GM21717 (cell line): ENCODE measurements around the gene KCNJ15.

Experiments used
- ATAC-seq: cut with Tn5 transposase; IDR thresholded peaks from one replicate; pipeline ENCODE4 v1.9.1; 2021; ENCODE audit warnings: mild to moderate bottlenecking, moderate library complexity; ENCODE audit not compliant: unreplicated experiment

Gene KCNJ15

DNA sequence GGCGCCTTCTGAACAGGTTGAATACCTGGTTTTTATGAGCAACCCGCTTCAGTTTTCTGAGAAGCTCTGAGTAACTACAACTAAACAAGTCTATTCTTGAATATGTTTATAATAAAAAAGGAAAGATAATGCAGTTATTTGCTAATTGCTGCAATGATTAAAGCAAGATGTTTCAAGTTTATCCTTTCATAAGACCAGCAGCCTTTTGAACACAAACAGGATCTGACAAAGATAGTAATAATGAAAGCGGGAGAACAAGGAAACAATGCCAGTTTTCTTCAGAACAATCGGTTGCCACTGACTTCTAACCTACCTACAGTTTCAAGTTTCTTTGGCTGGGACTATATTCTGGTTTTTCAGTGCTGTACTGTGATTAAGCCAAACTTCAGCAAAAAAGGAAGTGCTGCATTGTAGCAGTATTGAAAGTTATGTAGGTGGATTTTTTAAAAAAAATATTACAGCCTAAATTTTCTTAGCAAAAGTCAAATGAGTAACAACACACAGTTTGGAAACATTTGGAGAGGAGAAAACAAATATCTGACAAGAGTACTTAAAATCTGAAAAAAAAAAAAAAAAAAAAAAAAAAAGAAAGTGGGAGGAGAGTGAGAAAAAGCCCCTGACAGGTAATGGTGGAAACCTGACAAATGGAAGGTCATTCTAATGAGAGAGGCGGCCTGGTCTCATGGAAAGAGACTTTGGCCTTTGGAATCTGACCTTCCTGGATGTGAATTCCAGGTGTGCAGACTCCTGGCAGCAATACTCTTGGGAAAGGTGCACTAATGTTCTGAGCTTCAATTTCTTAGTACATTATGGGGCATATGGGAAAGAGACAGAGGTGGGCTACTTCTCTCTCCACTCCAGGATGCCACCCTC, 11.4 kb downstream of the KCNJ15 start:
- ATAC-seq: no peak

DNA sequence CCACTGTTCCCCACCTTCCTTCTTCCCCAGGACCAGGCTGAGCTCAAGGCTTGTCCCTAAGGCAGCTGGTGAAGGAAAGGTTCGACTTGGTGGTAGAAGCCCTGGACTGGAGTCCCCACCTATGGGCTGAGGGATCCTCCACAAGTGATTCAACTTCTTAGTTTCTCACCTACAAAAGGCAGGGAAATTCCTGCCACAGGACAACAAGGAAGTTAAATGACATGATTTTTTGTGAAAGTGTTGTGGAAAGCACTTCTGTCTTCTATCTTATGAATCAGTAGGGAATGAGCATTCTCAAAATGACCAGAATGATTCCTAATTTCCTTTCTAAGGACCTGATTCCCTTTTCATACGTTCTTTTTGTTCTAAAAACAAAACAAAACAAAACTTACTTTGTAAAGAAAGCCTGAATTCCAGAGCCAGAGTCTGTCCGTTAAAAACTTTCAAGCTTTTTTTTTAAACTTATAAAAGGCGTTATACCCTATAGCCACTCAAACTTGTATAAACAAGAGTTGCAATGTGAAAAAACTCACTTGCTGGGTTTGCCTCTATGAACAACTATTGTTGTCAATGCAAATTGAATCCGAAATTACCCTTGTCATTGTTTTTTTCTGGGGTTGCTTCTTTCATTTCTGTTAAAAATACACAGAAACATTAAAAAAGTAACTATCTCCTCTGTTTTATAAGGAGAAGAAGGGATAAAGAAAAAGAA, 12.2 kb downstream of the KCNJ15 start:
- ATAC-seq: no peak

DNA sequence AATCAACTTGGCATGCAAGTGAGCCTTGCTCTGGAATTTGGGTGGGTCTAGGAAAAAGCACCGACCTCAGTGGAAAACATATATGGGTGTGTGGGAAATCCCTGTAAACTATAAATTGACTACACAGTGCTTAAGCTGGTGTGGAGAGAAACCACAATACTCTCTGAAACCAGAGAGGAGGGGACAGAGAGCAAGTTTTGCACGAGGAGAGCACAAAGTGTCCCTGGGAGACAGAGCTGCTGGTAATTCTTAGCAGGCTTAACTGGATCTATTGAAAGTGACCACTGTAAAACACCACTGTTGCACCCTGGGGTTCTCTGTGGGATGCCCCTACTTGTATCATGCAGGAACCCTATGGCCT, 12.8 kb downstream of the KCNJ15 start:
- peak; percentile 65 for ATAC-seq

DNA sequence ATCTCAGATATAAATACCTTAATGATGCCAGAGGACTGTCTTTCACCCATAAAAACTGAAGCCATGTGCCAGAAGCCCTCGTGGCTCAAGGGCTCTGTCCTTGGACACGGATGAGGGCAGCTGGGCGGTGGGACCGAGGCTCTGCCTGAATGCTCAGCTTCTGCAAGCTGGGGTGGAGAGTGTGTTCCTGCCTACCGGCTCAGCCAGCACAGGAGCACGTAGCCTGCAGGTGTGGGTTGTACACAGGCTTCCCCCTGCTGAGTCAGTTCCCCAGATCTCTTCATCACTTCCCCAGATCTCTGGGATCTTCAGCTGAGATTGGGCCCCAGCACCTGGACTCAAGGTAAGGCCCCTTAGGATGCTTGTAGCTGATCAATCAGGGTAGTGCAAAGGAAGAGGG, 15.4 kb downstream of the KCNJ15 start:
- ATAC-seq: no peak

DNA sequence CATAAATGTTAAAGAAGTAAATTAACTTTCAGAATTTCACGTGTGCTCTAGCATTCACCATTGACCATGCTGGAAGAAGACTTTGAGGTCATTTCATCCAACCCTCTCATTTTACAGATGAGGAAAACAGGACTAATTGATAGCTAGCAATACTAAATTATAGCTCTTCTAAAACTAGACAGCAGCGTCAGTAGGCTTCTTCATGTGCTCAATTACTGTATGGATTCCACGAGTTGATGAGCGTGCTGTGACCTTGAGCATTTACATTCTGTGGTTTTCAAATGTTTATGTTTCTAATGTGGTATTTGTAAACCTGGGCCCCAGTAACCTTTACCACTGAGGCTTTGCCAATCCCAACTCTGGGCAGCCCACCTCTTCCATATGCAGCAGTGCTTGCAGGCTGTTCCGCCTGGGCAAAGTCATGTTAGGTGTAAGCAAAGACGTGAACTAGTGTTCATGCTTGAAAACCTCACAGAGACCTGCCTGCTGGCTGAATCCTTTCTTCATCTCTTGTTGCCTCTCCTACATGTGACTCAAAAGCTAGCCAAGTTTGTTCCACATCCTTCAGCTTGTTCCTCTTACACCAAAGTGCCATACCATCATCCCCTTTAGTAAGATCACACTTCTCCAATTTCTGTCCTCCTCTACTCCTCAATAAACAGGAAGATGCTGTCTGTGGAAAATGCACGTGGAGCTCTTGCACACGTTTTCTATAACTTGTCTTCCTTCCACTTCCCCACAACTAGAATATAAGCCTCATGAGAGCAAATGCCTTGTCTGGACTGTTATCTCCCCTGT, 17.2 kb downstream of the KCNJ15 start:
- ATAC-seq: no peak

DNA sequence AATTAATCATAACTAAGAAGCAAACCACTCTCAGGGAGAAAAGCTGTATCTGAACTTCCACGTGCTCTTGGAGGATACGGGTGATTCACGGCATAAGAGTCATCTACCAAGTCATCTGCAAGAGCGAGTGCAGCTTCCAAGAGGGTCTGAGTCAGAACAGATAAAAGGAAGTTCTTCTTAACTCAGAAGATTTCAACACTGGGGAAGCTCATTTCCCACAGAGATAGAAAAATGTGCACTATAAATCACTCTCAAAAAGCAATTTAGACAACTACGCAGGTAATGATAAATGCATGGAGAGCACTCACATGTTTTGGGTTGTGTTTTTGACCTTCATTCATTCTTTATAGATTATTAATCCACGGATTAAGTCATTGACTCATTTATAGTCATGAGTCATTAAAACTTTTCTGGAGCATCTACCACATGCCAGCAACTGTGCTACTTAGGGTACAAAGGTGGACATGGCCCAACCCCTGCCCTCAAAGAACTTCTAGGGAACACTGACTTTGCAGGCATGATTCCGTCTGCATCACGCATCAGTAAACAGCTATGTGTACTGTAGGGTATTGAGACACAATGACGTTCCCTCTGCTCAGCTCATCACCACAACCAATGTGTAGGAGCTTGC, 20.8 kb downstream of the KCNJ15 start:
- ATAC-seq: no peak

DNA sequence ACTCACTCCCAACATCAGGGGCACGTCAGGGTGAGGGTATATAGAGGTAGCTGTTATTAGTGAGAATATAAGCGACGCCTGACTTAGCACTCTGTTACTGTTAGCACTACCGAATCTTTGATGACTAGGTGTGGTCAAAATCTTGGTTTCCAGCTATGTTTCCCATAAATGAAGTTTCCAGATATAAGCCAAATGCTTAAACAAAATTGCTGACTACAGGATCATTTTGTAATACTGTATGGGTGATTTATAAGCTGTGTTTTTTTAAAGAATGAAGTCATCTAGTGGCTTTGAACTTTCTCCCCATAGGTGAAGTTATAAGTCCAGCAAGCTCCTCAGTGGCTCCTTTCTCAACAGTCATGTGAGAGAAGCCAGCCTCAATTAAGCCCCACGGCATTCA, 23.7 kb downstream of the KCNJ15 start:
- ATAC-seq: no peak

DNA sequence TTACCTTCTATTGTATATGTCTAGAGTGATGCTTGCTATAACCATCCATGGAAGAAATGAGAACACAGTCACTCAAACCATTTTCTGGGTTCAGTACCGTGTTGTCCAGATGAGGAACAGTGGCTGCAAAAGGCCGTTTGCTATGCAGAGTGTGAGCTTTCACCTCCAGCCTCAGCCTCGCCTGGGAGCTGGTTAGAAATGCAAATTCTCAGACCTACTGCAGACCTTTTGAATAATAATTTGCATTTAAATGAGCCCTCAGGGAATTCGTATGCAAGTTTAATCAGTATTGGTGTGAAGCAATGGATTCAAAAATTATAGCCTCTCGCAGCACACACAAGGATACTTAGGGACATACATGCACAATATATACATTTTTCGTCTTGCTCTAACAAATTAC, 24.1 kb downstream of the KCNJ15 start:
- no peak for ATAC-seq

DNA sequence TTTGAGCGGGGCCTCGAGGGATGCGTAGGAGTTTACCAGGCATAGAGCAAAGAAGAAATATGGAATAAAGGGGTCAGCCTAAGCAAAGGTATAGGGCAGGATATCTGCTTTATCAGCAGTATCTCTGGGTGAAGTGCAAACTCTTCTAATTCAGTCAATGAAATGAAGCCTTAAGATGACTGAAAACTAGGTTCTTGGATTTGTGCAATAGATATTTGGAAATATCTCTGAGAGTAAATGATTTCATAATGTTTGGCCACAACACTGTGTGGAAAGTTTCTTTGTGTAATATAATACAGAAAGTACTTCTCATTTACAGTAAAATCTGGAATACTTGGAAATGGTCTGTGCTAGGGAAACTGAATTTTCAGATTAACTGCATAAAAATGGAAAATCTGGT, 26.1 kb downstream of the KCNJ15 start:
- ATAC-seq: no peak

DNA sequence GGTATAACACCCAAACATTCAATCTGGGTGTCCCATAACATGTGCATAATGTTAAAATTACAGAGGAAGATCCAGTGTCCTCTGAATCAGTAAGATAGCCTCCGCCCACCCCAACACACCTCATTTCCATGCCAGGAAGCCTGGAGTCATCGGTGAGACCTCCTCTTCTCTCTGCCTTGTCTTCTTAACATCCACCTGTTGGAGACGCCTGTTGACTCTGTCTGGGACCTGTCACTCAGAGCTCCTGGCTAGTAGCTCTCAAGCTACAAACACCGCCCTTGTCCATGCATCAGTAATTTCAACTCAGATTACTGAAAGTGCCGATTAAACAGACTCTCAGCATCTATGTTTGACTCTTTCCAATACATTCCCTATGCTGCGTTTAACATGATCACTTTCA, 27.4 kb downstream of the KCNJ15 start:
- ATAC-seq: no peak

DNA sequence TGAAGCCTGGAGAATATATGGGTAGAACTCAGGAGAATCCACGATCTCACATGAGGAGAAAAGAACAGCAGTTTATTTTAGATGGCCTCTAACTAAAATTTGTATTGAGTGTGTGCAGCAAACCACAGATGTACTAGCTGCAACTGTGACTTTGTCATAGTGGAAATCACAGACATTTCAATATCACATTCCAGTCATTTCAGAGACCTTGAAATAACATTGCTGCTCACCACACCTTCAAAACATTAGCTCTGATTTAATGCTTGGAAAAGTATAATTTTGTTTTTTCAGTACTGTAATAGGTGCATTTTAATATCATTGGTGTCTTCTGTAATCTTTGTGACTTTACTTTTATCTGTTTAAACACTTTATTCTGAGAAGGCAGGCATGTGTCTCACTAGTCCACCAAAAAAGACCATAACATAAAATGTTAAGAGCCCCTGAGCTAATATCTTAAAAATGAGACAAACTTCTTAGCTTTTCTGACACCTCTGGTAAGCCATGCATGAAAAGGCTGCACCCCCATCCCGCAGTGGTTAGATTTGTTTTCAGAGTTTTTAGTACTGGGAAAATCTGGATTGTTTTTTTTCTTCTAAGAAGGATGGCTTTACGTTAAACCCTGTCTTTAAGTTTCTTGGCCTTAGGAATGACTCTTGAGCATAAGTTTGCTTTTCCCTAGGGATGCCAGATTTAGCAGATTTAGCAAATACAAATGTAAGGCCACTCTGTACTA, 30.1 kb downstream of the KCNJ15 start:
- no peak for ATAC-seq

DNA sequence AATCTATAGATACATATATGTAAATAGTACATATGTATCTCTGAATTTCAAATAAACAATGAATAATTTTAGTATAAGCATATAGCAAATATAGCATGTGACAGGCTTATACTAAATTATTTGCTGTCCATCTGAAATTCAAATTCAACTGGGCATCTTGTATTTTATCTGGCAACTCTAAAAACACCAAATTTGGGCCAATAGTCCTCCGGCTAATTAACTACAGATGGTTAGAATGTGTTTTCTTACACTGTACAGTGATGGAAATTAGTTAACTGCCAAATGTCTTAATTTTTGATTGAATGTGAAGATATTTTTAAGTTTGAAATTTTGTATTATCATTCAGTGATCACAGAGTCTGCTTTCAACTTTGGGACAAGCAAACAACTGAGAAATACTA, 30.7 kb downstream of the KCNJ15 start:
- ATAC-seq: no peak

DNA sequence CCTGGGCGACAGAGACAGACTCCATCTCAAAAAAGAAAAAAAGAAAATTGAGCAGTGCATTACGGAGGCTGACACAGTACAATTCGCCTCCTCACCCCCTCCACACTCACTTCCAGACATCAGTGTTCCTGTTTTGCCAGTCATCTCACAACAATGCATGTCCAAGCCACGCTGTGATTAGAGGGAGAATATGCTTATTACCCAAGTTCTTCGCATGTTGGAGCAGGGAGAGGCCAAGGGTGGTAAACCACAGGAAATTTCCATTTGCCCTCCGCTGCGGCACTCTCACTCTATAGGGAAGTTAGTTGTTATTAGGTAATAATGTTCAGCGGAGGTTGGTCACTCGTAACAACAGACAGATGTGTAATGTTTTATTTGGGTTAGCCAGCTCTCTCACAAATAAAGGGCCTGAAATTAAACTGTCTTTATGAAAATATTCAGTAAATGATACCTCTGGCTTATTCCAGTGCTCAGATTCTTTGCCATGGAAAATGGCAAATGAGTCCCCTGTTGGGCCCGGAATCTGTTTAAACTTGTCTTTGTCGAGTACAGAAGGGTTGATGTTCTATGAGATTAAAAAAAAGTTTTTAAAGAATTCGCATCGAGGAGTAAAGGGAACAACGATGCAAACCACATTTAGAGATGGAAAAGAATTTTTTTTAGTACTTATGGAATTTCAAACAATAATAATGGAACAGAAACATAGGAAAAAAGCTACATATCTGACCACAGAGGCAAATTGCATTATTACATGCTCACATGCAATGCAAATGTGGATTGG, 33.1 kb downstream of the KCNJ15 start:
- ATAC-seq: no peak

DNA sequence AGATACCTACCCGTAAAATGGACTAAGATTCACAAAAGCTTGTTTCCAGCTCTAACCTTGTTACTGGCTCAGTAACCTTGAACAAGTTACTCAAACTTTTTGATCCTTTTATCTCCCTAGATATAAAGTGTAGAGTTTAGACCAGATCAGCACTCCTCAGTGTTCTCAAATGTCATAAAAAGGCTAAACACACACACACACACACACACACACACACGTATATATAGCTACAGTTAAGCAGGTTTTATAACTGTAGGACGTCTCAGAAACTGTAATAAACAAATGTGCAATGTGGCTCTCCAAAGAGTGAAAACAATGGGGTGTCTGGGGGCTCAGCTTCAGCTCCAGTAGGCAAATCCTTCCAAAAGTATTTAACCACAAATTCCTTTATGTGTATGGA, 34.0 kb downstream of the KCNJ15 start:
- ATAC-seq: no peak

DNA sequence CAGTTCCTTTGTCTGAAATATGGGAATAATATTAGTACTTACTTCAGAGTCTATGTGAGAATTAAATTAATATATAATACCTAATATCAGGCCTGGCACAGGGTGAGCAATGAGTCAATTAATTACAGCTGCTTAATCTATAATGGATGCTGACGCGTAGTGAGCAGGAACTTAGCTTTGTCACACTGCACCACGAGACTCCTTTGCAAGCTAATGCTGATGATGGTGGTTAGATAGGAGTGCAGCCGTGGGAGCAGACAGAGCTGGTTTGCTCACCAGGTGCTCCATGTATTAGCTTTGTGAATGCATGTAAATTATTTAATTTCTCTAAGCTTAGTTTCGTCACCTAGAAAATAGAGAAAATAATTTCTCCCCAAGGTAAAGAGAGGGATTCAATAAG, 35.1 kb downstream of the KCNJ15 start:
- no peak for ATAC-seq

DNA sequence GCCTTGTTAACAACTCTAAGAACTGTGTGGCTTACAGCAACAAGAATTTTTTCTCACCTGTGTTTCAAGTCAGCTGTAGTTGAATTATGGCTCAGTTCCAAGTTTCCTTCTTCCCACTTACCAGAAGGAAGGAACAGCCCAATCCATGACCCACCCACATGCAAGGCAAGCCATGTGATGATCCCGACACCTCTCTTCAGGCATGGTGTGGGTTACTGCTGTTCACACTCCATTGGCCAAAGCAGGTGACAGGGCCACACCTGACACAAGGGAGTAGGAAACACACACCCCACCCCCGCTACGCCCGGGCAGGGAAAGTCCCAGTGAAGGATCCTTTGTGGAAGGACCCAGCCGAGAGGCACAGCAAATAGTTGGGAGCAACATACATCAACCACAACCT, 36.3 kb downstream of the KCNJ15 start:
- no peak for ATAC-seq

DNA sequence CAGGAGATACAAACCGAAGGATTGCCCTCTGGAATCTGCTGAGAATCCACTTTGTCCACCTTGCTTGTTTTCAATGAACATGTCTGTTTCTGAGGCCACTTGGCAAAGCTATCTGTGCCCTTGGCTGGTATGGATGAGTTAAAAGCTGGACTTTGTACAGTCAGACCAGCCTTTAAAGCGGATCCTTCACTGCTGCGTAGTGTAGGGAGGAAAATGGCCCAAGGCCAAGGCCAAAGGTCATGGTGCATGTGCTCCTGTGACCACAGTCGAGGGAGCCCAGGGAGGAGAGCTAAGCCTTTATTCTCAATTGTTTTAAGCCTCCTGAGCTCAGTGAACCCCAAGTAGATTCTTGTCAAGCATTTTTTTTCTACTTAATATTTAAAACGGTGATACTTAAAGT, 37.0 kb downstream of the KCNJ15 start:
- no peak for ATAC-seq

DNA sequence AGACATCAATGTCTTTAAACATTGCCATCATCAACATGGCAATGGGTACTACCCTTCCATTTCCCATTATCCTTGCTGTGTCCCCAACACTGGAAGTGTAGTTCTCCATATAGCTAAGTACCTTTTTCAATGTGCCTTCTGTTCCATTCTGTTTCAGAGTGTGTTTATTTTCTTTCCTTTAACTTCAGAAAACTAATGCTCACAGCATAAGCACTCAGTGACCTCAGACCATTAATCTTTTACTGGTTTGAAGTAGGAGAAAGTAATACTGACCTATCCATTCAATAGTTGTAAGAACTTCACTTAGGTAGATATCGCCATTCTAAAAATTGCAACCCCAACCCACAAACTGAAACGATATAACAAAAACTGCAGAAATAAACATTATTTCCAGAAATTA, 37.8 kb downstream of the KCNJ15 start:
- no peak for ATAC-seq

DNA sequence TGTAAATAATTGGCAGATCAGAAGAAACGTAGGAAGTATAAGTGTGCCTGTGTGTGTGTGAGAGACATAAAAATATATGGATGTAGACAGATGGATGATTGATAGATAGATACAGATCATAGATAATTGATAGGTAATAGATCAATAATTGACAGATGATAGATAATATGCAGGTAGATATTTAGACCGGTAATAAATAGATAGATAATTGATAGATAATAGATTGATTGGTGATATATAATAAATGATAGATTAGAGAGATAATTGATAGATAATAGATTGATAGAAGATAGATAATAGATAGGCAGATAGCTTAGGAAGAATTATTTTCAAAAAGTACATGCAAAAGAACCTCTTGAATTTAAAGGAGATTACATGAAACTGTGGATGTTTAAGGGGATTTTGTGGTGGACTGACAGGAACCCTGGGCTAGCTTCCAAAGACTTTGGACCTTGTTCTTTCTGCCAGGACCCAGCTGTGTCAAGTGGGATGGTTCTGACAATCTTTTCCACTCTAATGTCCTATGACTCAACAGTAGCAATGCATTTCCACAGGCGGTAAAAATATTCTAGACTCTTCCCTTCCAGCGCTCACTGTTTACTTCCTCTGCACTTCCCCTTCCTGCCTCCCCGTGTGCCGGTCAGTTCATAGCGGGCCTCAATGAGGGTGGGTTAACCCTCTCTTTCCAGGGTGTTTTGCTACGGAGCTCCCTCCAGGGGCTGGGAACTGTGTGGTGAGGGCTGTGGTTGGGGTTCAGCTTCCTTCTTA, 39.4 kb downstream of the KCNJ15 start:
- ATAC-seq: no peak
